Stomach (tissue), 9 donors: ENCODE measurements around the gene RNLS. TPM values are rescaled to one million over a fixed set of nuclear protein-coding genes. Genes with fewer than 3 reads are reported as not detected.

Source experiments
- DNase-seq, 2 donors: peaks; one replicate each; pipeline versions ENCODE4 v3.0.0 to v3.0.0-alpha.2; 2013 to 2019
- H3K27ac ChIP-seq, 5 donors: fragments of 200-600 bp in 4 of 5; sonication (generic) in 4 of 5; one replicate each; pipeline ENCODE4 v1.5.1; 2013 to 2019; ENCODE audit warnings: mild to moderate bottlenecking in 1 of 5, moderate library complexity in 1 of 5
- H3K27me3 ChIP-seq, 3 donors: fragments of 200-600 bp; sonication (generic); one replicate each; pipeline ENCODE4 v1.5.1; 2017 to 2019; ENCODE audit warnings: mixed run types in 1 of 3
- H3K36me3 ChIP-seq, 4 donors: fragments of 200-600 bp; sonication (generic); 1 replicate in 3 of 4; 2 replicates in 1 of 4; pipeline ENCODE4 v1.5.1; 2016 to 2019
- H3K4me1 ChIP-seq, 4 donors: fragments of 200-600 bp; sonication (generic); one replicate each; pipeline ENCODE4 v1.5.1; 2016 to 2019
- H3K4me3 ChIP-seq, 4 donors: fragments of 200-600 bp; sonication (generic) in 3 of 4; one replicate each; pipeline ENCODE4 v1.5.1; 2016 to 2019; ENCODE audit warnings: mild to moderate bottlenecking in 1 of 4
- H3K9me3 ChIP-seq, 4 donors: fragments of 200-600 bp; sonication (generic); one replicate each; pipeline ENCODE4 v1.5.1; 2016 to 2019
- EP300 ChIP-seq: sonication (generic); formaldehyde crosslinking; IDR thresholded peaks from one replicate; pipeline ENCODE4 v1.6.1; 2017; ENCODE audit warnings: antibody characterized with exemption
- POLR2A ChIP-seq, 4 donors: fragments of 450-650 bp; IDR thresholded peaks; one replicate each; pipeline ENCODE4 v1.6.1; 2016; ENCODE audit warnings: antibody characterized with exemption in 4 of 4, control low read depth in 2 of 4, mild to moderate bottlenecking in 1 of 4, moderate library complexity in 1 of 4
- POLR2AphosphoS5 ChIP-seq, 3 donors: sonication (generic); formaldehyde crosslinking; IDR thresholded peaks; one replicate each; pipeline ENCODE4 v1.6.1; 2016; ENCODE audit warnings: antibody characterized with exemption in 3 of 3
- WGBS, 5 donors: extraction: QIAGEN DNeasy Blood & Tissue Kit in 3 of 5; methylation state at CpG; one replicate each; pipeline versions ENCODE4 v1.1.5 to v1.1.7; 2013 to 2018; 5-methylcytosine and 5-hydroxymethylcytosine counted together
- intact Hi-C: fragments of 100-400 bp; cut with DNase I; formaldehyde crosslinking; loops from one replicate; pipeline ENCODE4 v1.15.1; 2023; ENCODE audit warnings: low total_unique reads
- polyA plus RNA-seq, 3 donors: library from polyadenylated mRNA; stranded (reverse); fragments of 200-250 nt; gene quantifications; one replicate each; pipeline ENCODE4 v1.2.3, GENCODE V29; 2013
- total RNA-seq, 5 donors: library from RNA; depleted of rRNA; stranded (reverse); fragments of >200 nt; gene quantifications; one replicate each; pipeline versions ENCODE4 v1.1.0 to v1.2.3, GENCODE V29; 2014 to 2016
- TF ChIP-seq, protein P1 (sequence below), 7 experiments: fragments of 450-650 bp in 4 of 7; fragments of 200-600 bp in 3 of 7; sonication (generic) in 3 of 7; IDR thresholded peaks; one replicate each; pipeline ENCODE4 v1.5.1; 2016 to 2019; ENCODE audit warnings: antibody characterized with exemption in 7 of 7, control low read depth in 2 of 7, mild to moderate bottlenecking in 1 of 7
- donor health status: healthy with polysubstance abuse.
- donor health status: Bipolar disorder and iron deficiency.
- donor health status: healthy.

The RNLS gene
- total and polyA plus RNA-seq, 8 donors: 6.7 to 21.5 (median 11.6) TPM; not detected in 2

DNA sequence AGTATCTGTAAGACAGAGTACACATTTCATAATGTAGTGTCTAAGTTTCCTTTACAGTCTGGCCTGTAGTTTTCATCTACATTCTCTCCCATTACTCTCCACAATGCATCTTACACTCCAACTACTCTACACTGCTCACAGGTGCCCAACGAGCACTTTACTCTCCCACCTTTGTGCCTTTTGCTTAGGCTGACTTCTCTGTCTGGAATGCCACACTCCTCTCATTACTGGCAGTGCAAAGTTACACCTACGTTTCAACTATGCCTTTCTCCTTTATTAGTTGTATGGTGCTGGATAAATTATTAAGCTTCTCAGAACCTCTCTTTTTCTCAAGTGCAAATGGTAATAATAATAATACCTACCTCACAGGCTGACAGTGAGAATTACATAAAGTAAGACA is 70.5 kb downstream of the RNLS start:
- H3K27me3 ChIP-seq: no peaks in the 10 kb centered on the region
- no peak for DNase-seq
- H3K4me1 ChIP-seq: peaks cover 0 to 4% (median under 1%) of the 10 kb centered on the region in 4 donors
- no peaks in the 10 kb centered on the region for H3K9me3 ChIP-seq
- TF ChIP-seq EP300: no peak
- TF ChIP-seq POLR2AphosphoS5 (IDR thresholded peaks at IDR 0.05): no peak
- no peak for TF ChIP-seq POLR2A (IDR thresholded peaks at IDR 0.05)
- WGBS, 5 donors: 43 to 48% (median 47%) methylated on average over 2 of the region's 2 CpGs
- no peaks in the 10 kb centered on the region for H3K36me3 ChIP-seq
- intact Hi-C loops: no loop called here
- H3K4me3 ChIP-seq: no peak overlapping the region
- H3K27ac ChIP-seq: no peak overlapping the region

DNA sequence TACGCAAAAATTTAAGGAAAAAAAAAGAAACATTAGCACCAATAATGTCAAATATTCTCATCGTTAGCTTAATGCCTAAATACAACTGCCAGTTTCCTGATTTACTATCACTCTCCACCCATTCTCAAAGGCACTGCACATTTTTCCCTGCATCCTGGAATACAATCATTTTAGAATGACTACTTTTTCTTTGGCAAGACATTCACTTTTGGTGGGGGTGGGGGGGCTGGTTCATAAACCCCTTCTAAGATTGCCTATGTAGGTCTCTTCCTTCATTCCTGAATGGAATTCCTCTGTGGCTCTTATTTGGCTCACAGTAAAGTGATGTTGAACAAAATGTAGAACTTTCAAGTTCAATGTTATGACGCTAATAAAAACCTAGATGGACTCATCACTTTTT is 74.3 kb downstream of the RNLS start:
- H3K9me3 ChIP-seq: no peaks in the 10 kb centered on the region
- WGBS, 5 donors: 20 to 68% (median 57%) methylated on average over 3 of the region's 3 CpGs
- no peaks in the 10 kb centered on the region for H3K27me3 ChIP-seq
- H3K27ac ChIP-seq: no peak overlapping the region
- no peaks in the 10 kb centered on the region for H3K36me3 ChIP-seq
- no peak for DNase-seq
- intact Hi-C loops: no loop called here
- H3K4me1 ChIP-seq: no peaks in the 10 kb centered on the region
- TF ChIP-seq, protein P1, sequence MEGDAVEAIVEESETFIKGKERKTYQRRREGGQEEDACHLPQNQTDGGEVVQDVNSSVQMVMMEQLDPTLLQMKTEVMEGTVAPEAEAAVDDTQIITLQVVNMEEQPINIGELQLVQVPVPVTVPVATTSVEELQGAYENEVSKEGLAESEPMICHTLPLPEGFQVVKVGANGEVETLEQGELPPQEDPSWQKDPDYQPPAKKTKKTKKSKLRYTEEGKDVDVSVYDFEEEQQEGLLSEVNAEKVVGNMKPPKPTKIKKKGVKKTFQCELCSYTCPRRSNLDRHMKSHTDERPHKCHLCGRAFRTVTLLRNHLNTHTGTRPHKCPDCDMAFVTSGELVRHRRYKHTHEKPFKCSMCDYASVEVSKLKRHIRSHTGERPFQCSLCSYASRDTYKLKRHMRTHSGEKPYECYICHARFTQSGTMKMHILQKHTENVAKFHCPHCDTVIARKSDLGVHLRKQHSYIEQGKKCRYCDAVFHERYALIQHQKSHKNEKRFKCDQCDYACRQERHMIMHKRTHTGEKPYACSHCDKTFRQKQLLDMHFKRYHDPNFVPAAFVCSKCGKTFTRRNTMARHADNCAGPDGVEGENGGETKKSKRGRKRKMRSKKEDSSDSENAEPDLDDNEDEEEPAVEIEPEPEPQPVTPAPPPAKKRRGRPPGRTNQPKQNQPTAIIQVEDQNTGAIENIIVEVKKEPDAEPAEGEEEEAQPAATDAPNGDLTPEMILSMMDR (IDR thresholded peaks at IDR 0.05): no peak
- TF ChIP-seq POLR2A (IDR thresholded peaks at IDR 0.05) (no peak), POLR2AphosphoS5 (IDR thresholded peaks at IDR 0.05) (no peak), EP300 (no peak)
- no peak overlapping the region for H3K4me3 ChIP-seq

DNA sequence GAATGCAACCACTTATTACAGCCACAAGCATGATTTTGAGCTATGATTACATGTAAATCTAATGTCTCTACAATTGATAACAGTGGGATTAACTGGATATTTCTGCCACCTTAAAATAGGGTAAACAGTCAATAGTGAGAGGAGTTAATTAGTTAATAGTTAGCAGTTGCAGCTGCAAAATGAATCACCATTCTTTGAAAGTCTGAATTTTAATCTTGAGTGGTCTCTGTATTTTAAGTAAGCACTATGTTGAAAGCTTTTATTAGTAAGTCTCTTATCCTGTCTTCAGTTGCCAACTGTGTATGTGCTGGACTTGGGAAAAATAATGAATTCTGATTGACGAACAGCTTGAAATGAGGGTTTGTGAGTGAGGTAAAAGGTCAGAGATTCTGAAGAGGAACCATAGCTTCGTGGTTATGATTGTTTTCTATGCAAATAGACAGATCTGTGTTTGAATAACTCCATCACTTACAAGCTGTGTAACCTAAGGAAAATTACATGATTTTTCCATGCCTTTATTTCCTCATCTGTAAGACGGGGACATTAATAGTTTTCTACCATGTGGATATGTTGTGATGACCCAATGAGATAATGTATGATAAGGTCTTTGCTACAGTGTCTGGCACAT is 75.2 kb downstream of the RNLS start:
- Histone ChIP-seq H3K4me3 (no peak overlapping the region), H3K27me3 (no peaks in the 10 kb centered on the region), H3K9me3 (no peaks in the 10 kb centered on the region), H3K36me3 (no peaks in the 10 kb centered on the region), H3K4me1 (no peaks in the 10 kb centered on the region), H3K27ac (no peak overlapping the region)
- TF ChIP-seq, protein P1 (IDR thresholded peaks at IDR 0.05): no peak
- no peak for TF ChIP-seq EP300
- no peak for TF ChIP-seq POLR2A (IDR thresholded peaks at IDR 0.05)
- no peak for TF ChIP-seq POLR2AphosphoS5 (IDR thresholded peaks at IDR 0.05)
- intact Hi-C loops: no loop called here
- 63 to 78% (median 71%) methylated on average over 3 of the region's 3 CpGs for WGBS, 5 donors
- no peak for DNase-seq

DNA sequence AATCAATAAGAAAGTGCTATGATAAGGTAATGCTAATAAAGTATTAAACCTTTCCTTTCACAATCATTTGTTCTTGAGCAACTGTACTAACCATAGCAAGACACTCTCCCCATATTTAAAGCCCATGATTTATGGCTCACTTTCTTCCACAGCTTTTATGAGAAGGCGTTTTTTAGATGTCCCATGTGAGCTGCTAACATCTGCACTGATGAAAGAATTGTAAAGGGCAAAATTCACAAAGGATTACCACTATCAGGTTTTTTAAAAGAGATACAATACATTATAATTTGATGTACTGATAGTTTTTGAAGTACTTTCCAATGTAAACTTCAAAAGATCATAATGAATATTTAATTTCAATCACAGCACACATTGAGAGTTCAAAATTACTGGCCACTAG is 75.7 kb downstream of the RNLS start:
- Histone ChIP-seq H3K36me3 (no peaks in the 10 kb centered on the region), H3K27me3 (no peaks in the 10 kb centered on the region), H3K4me3 (no peak overlapping the region), H3K9me3 (no peaks in the 10 kb centered on the region), H3K4me1 (no peaks in the 10 kb centered on the region), H3K27ac (no peak overlapping the region)
- no peak for DNase-seq
- WGBS, 5 donors: 64 to 86% (median 70%) methylated on average over 1 of the region's 1 CpG
- TF ChIP-seq, protein P1 (IDR thresholded peaks at IDR 0.05): no peak
- TF ChIP-seq EP300 (no peak), POLR2A (IDR thresholded peaks at IDR 0.05) (no peak)
- intact Hi-C loops: no loop called here

DNA sequence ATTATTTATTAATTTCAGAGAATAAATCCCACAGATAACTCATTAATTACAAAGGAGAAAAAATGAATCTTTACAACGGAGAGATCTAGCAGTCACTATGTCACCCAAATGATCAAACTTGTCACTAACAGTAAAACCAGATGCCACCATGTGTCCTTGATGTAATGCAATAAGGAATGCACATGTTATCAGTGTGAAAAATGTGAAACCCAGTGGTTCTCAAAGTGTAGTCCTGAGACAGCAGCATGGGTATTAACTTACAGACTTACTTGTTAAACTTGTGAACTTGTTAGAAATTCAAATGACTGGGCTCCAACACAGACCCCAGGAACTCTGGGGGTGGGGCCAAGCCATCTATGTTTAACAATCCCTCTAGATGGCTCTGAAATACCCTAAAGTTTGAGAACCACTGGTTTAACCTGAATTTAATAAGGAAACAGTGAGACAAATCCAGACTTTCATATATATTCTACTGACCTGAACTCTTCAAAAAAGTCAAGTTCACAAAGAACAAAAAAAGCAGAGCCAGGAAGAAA is 77.4 kb downstream of the RNLS start:
- Histone ChIP-seq H3K4me1 (no peaks in the 10 kb centered on the region), H3K27ac (no peak overlapping the region), H3K27me3 (no peaks in the 10 kb centered on the region), H3K36me3 (no peaks in the 10 kb centered on the region), H3K9me3 (no peaks in the 10 kb centered on the region), H3K4me3 (no peak overlapping the region)
- TF ChIP-seq POLR2AphosphoS5 (IDR thresholded peaks at IDR 0.05): no peak
- no peak for TF ChIP-seq POLR2A (IDR thresholded peaks at IDR 0.05)
- TF ChIP-seq EP300: no peak
- TF ChIP-seq, protein P1 (IDR thresholded peaks at IDR 0.05): no peak
- intact Hi-C loops: no loop called here
- DNase-seq: no peak
- 75 to 90% (median 82%) methylated on average over 1 of the region's 1 CpG for WGBS, 5 donors
